DMS79 treated with DMSO at 0.1 percent for 48 hours (cell line): ENCODE results near the gene REV3L.
"Not testable (repeated sequence)": the region's sequence is repeated elsewhere in the genome, so short reads cannot be mapped to it uniquely, and the experiment has no call there.

Experiments used
- DNase-seq: peaks from one replicate; lab custom pipeline; 2025; lab: John Stamatoyannopoulos, UW

The REV3L gene

GRCh38 chr6:111482959-111483735 is at the start of gene REV3L:
TSS of gene REV3L (minus strand) at chr6:111483218. CDS start at chr6:111482888, 330 bp downstream.
- DNase-seq, result peak; percentile 93

- DNase-seq, result no peak
Observed at GRCh38 chr6:111531185-111531584, 48.2 kb upstream of the REV3L start.

GRCh38 chr6:111530667-111531066 is 47.6 kb upstream of the REV3L start:
- DNase-seq, result no peak

- DNase-seq, result no peak
Observed at GRCh38 chr6:111530218-111530617, 47.2 kb upstream of the REV3L start.

GRCh38 chr6:111527367-111527766 is 44.3 kb upstream of the REV3L start:
- DNase-seq, result no peak

GRCh38 chr6:111524735-111525134 is 41.7 kb upstream of the REV3L start:
- DNase-seq, result no peak

- DNase-seq, result no peak
Observed at GRCh38 chr6:111524252-111524651, 41.2 kb upstream of the REV3L start.

- DNase-seq, result no peak
Observed at GRCh38 chr6:111523484-111524167, 40.6 kb upstream of the REV3L start.

- no peak for DNase-seq
Observed at GRCh38 chr6:111522393-111523020, 39.5 kb upstream of the REV3L start.

- DNase-seq, result no peak
Observed at GRCh38 chr6:111521497-111522270, 38.7 kb upstream of the REV3L start.

GRCh38 chr6:111520524-111520923 is 37.5 kb upstream of the REV3L start:
- no peak for DNase-seq

GRCh38 chr6:111517965-111518364 is 34.9 kb upstream of the REV3L start:
- no peak for DNase-seq

- no peak for DNase-seq
Observed at GRCh38 chr6:111515259-111515658, 32.2 kb upstream of the REV3L start.

- DNase-seq, result not testable (repeated sequence)
Observed at GRCh38 chr6:111514531-111514930, 31.5 kb upstream of the REV3L start.

- DNase-seq, result not testable (repeated sequence)
Observed at GRCh38 chr6:111507219-111507618, 24.2 kb upstream of the REV3L start.

- DNase-seq, result not testable (repeated sequence)
Observed at GRCh38 chr6:111505498-111505897, 22.5 kb upstream of the REV3L start.

- DNase-seq, result peak; percentile 36
Observed at GRCh38 chr6:111503660-111504059, 20.6 kb upstream of the REV3L start.

- DNase-seq, result no peak
Observed at GRCh38 chr6:111503194-111503593, 20.2 kb upstream of the REV3L start.

GRCh38 chr6:111502154-111502553 is 19.1 kb upstream of the REV3L start:
- DNase-seq, result no peak

- no peak for DNase-seq
Observed at GRCh38 chr6:111499269-111499793, 16.3 kb upstream of the REV3L start.

GRCh38 chr6:111494951-111495635 is 12.1 kb upstream of the REV3L start:
- no peak for DNase-seq
